NCI-H2081 treated with DMSO at 0.1 percent for 48 hours (cell line): ENCODE results near the gene CDH11.

Experiments
- DNase-seq: peaks from one replicate; lab custom pipeline; 2025; lab: John Stamatoyannopoulos, UW

The CDH11 gene

DNA sequence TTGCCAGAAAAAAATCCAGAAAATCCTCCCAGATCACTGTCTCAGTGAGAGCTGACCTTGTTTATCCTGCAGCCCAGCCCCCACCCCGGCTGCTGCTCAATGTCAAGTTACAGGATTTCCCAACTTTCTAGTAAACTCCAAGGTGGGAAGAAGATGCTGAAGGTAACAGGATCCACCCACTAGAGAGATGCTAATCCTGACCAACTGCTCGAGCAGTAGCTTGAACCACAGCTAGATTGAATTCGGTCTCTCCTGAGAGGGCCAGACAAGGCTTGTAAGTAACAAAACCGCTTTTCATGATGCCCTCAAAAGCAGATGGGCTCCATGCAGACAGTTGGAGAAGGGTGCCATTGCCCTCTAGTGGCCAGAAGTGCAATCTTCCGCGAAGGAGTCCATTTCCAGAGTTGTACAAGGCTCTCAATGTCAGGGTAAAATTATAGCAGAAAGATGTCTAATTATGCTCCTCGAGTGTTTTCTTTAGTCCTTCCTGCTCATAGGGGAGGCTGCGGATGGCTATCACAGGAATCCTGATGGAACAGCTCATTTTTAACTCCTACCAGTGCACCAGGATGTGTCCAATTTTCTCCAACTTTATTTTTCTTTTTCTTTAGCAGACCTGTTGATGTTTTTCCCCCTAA lies 3.9 kb downstream of the CDH11 start:
- DNase-seq = peak; percentile 34

DNA sequence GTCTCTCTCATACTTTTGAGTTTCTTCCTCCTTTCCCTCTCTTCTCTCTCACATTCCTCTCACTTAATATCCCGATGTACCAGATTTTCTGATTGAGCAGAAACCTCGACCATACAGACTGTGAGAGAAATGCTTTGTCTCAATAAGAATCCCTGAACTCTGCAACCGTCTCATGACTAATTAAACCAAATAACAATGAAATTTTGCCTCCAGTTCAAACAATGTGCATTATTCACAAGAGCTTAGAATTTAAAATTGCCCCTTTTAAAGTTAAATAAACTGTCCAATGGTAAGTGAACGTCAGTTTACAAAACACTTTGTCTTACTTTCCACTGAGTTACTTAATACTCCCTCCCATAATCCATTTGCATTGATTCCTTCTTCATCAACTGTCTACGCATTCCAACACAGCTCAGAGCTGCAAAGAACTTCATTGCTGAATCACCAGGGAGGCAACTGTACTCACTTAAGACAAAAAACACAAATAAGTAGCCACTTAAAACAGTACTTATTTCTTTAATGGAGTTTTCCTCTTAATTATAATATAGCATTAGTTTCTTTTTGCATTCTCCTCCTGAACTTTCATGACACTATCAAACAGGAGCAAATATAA lies 4.9 kb downstream of the CDH11 start:
- DNase-seq = no peak

DNA sequence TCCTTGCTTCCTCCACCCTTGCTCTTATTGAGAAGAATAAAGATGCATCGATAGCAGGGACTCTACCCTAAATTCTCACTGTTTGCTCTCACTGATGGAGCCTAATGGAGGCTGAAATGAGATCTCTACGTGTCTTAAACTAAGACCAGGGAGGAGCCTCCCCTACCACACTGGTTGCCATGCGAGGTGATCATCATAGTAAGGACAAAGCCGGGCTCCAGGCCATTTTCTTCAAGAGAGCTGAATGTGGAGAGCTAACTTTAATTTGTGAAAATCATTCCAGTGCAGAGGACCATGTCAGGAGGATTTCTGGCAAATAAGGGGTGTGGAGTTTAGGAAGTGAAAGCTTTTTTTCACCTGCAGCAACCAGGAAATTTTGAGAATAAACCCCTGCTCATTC lies 5.6 kb downstream of the CDH11 start:
- no peak for DNase-seq

DNA sequence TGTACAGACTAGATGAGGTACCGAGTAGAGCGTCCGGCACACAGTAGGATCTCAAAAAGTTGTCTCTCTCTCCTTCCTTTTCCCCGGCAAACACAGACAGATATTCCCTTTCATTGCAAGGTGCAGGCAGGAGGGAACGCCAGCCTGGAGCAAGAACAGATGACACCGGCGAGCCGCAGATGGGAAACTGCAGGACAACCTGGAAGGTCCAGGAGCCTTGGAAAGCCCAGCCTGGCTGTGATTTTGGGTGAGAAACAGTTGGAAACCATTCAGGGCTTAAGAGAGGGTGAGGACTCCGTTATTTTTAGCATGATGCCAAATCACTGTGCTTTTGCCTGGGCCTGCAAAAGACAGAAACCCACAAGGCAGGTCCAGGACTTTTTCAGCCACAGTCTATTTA lies 7.3 kb downstream of the CDH11 start:
- DNase-seq = no peak

DNA sequence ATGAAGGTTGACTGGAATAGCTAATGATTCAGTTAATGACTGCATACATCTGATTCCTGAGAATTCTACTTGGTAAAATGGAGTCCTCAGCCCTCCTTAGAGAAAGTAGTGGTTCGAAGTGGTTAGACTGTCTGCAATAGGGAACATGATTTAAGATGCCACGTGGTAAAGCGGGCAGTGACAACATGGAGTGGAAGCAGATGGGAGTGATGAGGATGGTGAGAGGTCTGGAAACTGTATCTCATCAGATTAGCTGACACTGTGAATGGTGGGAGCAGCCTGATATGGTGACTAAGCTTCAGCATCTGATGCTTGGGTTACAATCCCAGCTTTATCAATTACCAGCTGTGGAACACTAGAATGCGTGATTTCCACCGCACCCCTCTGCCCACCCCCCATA lies 8.4 kb downstream of the CDH11 start:
- DNase-seq = no peak

DNA sequence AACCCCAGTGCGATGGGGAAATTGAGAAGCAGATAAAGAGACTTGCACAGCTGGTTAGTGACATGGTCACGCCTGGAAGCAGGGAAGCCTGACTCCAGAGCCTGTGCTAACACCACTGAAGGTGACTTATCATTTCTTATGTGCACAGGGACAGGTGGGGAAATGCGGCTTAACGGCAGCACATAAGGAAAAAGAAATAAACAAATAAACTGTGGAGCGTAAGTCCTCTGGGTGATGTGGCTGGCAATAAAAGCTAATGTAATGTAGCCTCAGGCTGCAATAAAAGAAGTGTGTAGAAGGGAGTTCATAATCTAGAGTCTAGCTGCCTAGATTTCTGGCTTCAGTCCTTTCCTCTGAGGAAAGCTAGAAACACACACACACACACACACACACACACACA lies 10.6 kb downstream of the CDH11 start:
- no peak for DNase-seq

DNA sequence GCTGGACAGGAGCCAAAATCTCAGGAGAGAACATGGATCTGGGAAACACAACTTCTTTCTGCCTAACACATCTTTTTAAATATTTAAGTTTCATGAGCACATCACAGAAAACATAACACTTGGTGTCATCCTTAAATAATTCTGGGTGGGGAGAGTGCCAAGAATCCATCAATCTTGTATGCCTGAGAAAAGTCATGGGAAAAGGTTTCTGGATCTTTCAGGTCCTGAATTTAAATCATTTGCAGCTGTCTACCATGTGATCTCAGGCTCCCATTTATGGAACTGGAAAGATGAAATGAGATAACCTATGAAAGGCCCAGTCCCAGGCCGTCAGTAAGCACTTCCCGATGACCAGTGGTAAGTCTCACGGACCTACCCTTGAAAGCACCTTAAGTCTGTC lies 15.1 kb downstream of the CDH11 start:
- no peak for DNase-seq

DNA sequence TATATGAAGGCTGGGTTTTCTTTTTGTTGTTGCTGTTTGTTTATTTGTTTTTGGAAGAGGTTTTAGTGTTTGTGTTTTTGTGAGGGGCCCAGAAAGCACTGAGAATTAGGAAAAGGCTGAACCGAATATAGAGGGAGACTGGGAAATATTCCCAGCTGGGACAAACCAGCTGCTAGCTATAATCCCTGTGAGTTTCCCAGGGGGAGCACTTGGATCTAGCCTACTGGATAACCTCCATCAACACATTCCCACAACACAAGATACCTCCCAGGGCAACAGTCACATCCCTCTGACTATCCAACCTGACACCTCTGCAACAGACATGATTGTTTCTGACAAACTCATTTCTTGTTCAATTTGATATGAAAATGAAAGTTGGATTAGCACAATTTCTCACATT lies 16.7 kb downstream of the CDH11 start:
- DNase-seq = no peak

DNA sequence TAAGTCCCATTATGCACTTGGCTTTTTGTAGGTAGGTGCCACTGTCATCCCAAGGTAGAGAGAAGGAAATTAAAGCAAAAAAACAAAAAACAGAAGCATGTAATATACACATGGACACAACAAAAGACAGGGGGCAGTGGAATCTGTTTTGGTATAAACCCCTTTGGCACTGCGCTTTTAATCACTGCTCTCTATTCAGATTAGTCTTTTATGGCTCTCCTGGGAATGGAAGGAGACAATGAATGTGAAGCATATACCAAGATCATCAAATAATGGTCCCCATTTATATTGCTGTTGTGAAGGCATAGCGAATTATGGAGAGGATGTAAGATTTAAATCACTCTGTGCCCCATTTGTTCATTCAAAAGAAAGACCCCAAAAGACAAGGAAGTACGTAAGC lies 17.4 kb downstream of the CDH11 start:
- no peak for DNase-seq

DNA sequence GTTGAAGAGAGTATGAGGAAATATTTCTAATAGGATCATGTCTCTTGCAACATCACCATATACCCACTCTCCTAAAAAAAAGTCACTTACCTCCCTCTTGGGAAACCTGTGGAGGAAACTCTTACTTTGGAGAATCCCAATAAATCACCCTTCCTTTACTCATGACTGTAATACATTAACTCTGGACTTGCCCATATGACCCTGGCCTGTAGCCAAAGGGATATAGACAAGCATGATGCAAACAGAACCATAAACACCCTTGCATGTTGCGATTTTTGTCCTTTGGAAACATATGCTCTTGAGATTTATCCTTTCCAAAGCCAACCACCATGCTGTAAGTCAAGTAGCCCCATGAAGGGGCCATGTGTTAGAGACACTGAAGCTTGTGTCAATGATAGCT lies 19.5 kb downstream of the CDH11 start:
- DNase-seq = no peak

DNA sequence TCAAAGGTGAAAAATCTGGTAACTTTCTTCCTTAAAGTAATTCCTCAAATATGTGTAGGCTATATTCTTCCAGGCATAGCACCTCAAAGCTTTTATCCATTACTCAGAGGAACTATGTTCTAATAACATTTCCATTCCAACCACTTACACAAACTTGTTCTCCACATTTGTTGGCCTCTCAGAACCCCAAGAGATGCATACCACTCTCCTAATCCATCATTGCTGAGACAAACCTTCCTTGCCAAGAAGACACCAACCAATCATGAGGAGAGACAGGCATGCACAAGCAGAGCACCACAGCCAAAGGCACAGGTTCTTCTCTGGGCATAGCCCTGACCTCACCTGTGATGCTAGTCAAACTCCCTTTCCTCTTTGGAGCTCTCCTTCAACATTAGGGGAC lies 20.9 kb downstream of the CDH11 start:
- no peak for DNase-seq

DNA sequence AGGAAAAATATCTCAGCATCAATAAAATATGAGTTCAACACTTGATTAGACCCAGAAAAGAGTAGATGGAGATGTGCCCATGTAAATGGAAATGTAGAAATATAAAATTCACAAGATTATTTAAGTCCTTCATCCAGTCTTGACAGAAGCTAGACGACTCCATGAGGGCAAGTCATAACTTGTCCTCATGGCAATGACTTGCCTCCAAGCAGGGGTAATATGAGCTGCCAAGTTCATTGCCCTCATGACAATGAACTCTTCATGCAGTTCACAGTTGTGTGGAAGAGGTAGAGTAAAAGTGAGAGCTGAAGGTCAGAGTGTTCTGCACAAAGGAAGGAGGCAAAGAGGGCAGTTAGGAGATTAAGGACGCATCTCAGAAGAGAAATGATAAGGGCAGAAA lies 22.3 kb downstream of the CDH11 start:
- no peak for DNase-seq

DNA sequence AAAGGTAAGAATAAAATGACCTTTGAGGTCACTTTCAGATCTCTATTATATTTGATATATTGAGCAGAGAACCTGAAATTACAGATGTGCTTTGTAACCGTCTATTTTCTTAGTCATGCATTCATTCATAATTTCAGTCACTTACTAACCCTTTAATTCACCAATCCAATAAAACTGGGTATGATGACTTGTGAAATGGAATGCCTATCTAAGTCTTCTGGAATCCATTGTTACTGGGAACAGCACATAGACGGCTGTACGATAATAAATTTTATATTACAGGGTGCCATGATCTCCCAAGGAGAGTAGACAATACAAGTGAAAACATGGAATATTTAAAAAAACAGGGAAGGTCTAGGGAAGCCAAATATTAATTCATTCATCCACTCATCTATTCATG lies 22.9 kb downstream of the CDH11 start:
- DNase-seq = no peak

DNA sequence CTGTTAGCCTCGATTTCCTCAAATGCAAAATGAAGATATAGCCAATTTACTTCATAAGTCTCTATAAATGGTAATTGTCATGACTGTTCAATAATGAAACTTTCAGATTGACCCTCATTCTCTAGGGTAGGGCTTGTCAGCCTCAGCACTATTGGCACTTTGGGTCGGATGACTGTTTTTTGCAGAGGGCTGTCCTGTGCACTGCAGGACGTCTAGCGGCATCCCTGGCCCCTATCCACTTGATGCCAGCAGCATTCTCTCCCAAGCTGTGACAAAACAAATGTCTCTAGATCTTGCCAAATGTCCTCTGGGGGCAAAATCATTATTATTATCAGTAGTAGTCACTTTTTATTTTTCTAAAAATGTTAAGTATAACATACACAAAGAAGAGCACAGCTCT lies 24.6 kb downstream of the CDH11 start:
- no peak for DNase-seq

DNA sequence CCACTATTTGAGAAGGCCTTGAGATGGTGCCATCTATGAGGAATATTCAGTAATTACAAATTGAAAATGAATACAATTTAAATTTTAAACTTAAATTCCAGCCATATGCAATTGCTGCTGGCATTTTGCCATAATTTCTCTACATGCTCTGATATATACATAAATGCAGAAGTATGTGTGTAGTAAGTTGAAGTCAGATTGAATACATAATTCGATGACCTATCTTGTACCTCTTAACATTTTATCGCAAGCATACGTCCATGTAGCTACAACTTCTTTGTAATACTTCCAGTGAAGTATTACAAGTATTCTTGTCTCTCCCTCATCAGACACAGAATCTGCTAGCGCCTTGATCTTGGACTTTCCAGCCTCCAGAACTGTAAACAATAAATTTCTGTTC lies 26.0 kb downstream of the CDH11 start:
- no peak for DNase-seq

DNA sequence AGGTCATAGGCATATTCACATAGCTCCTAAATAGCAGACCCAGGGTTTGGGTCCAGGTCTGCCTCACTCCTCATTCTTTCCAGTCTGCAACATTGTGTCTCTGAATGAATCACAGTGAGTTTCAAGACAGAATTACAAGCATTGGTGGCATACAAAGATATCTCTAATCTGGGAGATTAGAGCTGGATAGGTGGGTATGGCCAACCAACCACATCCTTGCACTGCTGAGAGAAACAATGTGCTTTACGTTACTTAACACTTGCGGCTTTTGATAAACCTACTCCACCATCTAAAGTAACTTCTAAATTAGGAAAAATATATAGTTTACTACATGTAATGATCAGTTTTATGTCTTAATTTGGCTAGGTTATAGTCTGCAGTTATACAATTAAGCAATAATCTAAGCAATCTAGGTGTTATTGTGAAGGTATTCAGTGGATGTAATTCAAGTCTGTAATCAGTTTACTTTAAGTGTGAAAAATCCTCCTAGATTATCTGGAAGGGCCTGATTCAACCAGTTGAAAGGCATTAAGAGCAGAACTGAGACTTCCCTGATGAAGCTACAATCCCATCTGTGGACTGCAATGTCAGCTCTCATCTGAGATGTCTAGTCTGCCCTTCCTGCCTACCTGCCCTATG lies 26.7 kb downstream of the CDH11 start:
- no peak for DNase-seq

DNA sequence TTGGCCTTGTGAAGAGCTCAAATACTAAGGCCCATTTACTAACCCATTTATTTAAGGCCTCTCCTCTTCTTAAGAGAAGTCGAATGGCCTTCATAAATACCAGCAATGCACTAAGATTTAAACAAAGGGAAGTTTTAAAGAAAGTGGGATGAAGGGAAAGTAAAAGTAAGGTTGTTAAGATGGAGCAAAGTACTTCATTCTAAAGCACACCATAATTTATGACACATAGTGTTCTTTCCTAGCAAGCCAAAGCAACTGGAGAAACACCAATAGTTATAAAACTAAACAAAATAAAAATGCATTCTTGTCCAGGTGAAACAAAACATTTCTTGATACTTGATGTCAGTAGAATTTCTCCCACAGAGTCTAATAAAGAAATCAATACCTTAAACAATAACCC lies 27.9 kb downstream of the CDH11 start:
- no peak for DNase-seq

DNA sequence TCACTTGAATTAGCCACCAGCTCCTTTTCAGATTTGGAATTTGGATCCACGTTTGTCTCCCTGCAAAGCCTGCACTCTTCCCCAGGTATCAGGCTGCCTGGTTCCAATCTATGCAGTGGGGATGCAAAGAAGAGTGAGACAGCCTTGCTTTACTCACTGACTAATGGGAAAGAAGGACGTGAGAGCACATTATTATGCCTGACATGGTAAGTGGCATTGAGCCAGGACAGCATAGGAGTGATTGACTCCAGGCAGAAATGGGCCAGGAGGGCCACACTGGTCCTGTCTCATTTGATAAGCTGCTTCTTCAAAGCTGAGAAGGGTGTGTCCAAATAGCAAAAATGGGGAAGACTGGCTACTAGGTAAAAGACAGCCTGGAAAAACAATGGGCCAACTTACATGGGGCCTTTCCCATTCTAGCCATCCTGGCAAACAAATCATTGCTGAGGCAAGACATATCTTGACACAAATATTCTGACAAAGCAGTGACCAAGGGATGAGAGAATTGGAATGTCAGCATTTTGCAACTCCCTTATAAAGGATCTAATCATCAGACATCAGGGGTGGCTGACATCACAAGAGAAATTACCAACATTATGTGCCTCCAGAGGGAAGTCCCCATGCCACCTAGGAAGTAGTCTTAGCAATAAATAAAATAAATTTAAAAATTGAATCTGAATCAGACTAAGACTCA lies 38.6 kb downstream of the CDH11 start:
- no peak for DNase-seq

DNA sequence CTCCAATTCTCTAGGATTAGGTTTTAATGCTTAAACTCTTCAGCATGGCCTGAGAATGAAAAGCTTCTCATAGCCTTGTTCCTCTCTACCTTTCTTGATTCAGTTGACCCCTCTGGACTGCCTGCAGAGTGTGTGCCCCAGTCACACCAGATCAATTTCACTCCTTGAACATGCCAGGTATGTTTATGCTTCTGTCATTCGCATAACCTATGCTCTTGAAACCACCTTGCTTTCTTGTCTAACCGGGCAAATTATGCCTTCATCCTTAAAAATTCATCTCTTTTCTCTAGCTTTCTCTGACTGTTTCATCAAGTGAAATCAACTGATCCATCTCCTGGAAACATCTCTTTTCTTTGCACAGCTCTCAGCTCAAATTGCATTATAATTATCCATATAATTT lies 42.3 kb downstream of the CDH11 start:
- no peak for DNase-seq

DNA sequence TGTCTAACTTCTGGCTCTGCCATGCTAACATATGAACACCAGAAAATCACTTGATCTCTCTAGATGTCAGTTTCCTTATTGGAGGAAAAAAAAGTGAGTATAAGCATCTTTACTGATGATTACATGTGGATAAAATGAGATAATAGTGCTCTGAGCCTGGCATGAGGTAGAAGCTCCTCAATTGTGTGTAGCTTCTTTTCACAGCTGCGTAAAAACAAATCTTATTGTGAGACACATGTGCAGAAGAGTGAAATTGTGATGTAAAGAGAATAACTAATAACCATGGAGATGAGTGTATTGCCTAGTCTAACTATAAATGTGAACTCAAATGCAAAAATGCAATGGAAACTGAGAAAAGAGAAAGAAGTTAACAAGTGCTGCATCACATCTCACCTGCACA lies 44.7 kb downstream of the CDH11 start:
- no peak for DNase-seq

DNA sequence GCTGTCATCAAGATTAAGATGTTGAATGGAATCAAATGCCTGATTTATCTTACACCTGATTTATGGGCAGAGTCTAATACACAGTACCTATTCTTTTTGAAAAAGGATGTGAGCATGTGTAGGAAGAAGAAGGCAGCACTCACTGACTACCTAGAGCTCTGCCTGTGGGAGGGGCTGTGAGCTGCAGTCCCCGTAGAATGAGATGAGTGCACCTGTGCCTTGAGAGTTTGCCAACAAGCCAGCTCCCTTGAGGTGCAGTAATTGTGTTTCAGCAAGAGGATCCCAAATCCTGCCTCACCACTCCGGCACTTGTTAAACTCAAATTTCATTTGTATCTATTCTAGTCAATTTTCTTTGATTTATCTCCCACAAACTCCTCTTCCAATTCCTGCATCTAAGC lies 46.0 kb downstream of the CDH11 start:
- DNase-seq = no peak

DNA sequence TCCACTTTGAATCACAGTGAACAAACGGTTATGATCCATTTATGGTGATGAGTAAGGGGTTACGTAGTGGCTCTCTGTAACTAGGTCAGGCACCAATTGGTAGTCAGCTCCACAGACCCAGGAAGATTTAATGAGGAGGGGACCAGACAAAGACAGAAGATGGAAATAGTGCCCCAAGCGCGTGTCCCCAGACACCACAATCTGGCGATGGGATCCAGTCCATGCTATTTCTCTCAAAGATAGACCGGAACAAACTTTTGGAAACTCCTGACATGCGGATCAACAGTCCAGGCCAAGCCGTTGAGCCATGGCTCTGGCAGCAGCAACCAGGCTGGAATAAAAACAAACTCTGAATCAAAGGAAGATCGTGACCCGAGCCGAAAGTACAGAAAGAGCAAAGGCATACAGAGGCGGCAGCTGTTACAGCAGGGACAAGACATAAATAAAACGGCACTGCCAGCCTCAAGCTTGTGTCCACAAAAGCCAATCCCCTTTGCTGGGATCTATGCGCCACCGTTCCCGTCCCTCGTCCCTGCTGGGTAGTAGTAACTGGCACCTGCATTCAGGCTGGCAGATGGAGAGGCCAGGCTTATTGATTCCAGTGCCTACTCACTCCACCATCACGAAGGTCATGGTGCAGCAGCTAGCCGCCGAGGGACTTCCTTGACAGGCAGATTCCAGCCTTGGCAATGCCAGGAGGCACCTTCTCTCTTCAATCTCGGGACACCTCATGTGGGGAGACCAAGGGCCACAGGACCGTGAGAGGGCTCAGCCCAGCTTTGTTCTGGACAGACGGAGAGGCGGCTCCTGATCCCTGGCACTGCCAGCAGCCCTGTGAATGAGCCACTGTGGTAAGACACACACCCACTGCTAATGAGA lies 50.2 kb downstream of the CDH11 start:
- no peak for DNase-seq
